PC-9 (cell line): ENCODE data around the gene ATP10A.

Experiments used
- EZH2 ChIP-seq: fragments of 200-600 bp; sonication (generic); IDR thresholded peaks from 2 replicates; pipeline ENCODE4 v1.8.0; 2017; ENCODE audit warnings: antibody characterized with exemption, low read depth
- TF ChIP-seq, protein P1 (sequence below): fragments of 200-600 bp; sonication (generic); conservative IDR thresholded peaks from 2 replicates; pipeline ENCODE4 v1.6.1; 2017; ENCODE audit warnings: mixed run types, antibody characterized with exemption, mild to moderate bottlenecking, moderate library complexity

DNA sequence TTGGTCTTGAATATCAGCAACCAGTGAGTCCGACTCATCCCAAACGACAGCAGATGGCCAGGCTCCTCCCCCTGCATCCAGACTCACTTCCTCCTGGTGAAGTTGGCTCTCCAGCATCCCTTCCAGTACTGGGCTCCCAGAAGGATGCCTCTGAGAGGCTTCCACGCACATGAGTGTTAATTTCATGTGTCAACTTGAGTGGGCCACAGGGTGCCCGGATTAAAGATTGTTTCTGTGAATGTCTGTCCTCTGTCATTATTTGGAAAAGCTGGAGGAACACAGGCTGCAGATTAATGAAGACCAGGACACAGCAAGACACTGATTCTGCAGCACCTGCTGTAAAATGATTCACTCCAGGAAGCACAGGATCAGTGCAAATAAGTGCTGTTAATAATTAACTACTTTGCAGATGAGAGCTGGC is 99.8 kb downstream of the ATP10A start:
- TF ChIP-seq, protein P1, sequence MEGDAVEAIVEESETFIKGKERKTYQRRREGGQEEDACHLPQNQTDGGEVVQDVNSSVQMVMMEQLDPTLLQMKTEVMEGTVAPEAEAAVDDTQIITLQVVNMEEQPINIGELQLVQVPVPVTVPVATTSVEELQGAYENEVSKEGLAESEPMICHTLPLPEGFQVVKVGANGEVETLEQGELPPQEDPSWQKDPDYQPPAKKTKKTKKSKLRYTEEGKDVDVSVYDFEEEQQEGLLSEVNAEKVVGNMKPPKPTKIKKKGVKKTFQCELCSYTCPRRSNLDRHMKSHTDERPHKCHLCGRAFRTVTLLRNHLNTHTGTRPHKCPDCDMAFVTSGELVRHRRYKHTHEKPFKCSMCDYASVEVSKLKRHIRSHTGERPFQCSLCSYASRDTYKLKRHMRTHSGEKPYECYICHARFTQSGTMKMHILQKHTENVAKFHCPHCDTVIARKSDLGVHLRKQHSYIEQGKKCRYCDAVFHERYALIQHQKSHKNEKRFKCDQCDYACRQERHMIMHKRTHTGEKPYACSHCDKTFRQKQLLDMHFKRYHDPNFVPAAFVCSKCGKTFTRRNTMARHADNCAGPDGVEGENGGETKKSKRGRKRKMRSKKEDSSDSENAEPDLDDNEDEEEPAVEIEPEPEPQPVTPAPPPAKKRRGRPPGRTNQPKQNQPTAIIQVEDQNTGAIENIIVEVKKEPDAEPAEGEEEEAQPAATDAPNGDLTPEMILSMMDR: no peak
- TF ChIP-seq EZH2: no peak
